Hindlimb muscle (tissue), 1 donor: Measurements from ENCODE around the gene SEZ6L. TPM values are rescaled to one million over a fixed set of nuclear protein-coding genes. Genes with fewer than 3 reads are reported as not detected.

ENCODE experiments used
- DNase-seq: peaks from one replicate; pipeline ENCODE4 v3.0.0-alpha.2; 2013
- polyA plus RNA-seq: library from polyadenylated mRNA; unstranded; fragments of 120-200 nt; gene quantifications from one replicate; pipeline ENCODE4 v1.2.1, GENCODE V29; 2013; ENCODE audit not compliant: insufficient read length

Gene SEZ6L
- 0.31 TPM for polyA plus RNA-seq

- DNase-seq: peak; percentile 42
Observed at GRCh38 chr22:26169315-26170111, at the start of gene SEZ6L. TSS of gene SEZ6L (plus strand) at chr22:26169462. CDS start at chr22:26169670, 208 bp downstream.

- DNase-seq: no peak
Observed at GRCh38 chr22:26122920-26123468, 46.3 kb upstream of the SEZ6L start.

DNA sequence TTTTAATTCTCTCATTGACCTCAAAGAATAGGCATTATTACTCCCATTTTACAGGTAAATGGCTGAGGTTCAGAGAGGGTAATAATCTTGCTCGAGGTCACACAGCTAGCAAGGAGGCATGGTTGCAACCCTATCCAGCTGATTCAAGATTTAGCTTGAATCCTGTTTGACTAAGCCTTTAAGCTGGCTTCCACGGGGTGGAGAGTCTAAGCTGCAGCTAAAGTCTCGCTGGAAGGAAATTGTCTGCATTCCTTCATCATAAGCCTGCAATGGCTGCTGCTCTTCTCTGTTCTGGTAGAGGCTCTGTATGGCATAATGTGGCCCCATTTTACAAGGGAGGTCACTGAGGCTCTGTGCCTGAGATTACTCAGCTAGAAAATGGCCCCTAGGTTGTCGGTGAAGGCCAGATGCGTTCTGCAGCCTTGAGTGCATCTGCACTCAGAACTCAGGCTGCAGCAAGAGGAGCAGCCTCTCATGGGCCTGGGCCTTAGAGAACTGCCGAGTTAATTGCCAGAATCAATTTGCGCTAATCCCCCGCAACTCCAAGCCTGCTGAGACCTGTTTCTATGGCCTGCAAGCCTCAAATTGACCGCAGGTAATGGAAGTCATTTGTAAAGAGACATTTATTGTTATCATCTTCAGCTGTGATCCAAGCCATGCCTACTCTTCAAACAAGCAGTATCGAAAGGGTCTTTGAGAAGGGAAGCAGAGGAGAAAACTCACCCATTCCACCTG lies 44.1 kb upstream of the SEZ6L start:
- no peak for DNase-seq

DNA sequence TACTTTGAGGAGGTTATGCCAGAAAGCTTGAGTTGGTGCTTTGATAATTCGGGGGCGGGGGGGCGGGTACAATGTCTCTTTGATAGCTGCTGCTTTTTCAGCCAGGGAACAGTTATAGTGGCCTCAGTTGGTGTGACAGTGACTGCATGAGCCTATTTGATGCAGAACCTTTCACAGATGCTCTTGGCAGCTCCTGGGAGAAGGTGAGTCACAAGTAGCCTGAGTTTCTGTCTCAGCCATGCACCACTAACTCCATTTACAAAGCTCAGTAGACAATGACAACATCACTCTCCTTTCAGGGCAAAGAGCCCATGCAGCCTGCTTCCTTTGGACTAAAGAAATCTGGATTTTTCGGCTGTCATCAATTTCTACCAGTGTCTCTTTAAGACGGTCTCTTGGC lies 42.1 kb upstream of the SEZ6L start:
- no peak for DNase-seq

DNA sequence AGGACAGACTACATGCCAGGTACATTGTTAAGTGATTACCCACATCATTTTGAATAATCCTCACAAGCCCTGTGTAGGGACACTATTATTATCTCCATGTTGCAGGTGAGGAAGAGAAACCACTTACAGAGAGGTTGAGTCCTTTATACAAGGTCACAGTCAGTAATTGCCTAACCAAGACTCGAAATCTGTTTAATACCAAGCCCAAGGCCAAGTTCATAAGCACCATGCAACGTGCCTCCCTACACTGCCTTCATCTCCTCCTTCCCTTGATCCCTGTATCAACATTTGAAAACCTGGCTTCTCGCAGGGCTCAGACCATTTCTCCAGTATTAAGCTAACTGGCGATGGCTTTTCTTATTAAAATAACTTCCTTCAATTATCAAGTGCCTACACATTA lies 41.7 kb upstream of the SEZ6L start:
- DNase-seq: no peak

DNA sequence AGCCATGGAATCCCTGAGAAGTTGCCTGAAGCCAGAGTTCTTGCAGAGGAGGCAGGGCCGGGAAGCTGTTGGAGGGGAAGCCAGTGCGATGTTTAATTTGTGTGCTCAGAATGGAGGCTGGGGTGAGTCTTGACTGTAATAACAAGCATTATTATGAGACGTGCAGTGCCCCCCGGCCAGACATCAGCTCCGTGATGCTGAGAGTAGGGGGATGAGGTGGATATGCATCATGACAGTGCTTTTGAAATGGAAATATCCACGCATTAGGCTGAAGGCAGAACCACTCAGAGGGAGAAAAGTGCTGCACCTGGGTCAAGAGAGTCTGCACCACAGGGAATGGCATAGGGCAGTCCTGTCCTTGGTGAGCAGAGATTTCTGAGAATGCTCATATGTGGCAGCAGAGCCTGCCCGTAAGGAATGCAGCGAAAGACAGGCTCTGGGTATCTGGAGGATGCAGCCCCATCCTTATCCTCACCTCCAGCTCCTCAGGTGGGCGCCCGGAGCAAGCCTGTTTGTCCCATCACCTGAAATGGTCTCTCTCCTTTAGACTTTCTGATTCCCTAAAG lies 37.6 kb upstream of the SEZ6L start:
- DNase-seq: no peak

GRCh38 chr22:26134654-26135330 lies 34.5 kb upstream of the SEZ6L start:
- no peak for DNase-seq

- DNase-seq: no peak
Observed at GRCh38 chr22:26135806-26136205, 33.5 kb upstream of the SEZ6L start.

GRCh38 chr22:26139310-26139709 lies 30.0 kb upstream of the SEZ6L start:
- no peak for DNase-seq

GRCh38 chr22:26141831-26142230 lies 27.4 kb upstream of the SEZ6L start:
- DNase-seq: no peak

GRCh38 chr22:26143806-26144325 lies 25.4 kb upstream of the SEZ6L start:
- no peak for DNase-seq

- DNase-seq: no peak
Observed at GRCh38 chr22:26159886-26160285, 9.4 kb upstream of the SEZ6L start.

DNA sequence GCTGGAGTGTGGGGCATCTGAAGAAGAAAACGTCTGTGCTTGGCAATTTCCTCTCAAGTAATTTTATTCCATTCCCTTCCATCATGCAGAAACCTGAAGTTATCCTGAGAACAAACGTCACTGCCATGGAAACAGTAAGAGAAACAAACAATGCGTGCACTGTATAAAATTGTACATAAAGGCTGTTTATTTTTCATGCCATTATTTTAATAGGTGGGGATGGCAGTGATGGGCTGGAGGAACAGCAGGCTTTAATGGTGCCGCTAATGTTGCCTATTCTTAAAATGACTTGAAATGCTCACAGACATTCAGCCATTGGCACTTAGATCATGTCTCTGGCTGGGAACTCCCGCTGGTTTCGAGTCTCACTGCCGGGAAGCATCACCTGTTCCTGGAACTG lies 7.5 kb upstream of the SEZ6L start:
- DNase-seq: no peak

GRCh38 chr22:26162926-26163325 lies 6.3 kb upstream of the SEZ6L start:
- no peak for DNase-seq

GRCh38 chr22:26164174-26164573 lies 5.1 kb upstream of the SEZ6L start:
- DNase-seq: no peak

DNA sequence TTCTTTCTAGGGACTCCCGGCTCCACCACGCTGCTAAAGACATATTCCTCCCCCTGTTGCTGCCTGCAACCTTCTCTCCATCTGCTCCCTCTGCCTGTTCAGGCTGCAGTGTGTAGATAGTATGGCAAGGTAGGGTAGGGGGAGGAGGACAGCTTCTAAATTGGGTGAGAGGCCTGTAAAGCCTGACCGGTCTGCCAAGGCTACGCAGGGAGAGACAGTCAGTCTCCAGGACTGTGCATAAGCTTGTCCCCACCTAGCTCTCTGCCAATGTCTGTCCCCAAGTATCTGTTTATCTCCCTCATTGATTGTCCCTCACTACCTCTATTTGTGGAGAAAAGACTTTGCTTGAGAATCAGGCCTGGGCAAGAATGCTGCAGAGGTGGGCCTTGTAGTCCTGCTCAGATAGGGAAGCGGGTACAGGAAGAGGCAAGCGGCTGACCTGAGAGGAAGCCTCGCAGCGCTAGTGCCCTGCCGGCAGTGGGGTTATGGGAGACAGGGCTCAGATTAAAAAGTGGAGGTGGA lies 871 bp upstream of the SEZ6L start:
- no peak for DNase-seq

DNA sequence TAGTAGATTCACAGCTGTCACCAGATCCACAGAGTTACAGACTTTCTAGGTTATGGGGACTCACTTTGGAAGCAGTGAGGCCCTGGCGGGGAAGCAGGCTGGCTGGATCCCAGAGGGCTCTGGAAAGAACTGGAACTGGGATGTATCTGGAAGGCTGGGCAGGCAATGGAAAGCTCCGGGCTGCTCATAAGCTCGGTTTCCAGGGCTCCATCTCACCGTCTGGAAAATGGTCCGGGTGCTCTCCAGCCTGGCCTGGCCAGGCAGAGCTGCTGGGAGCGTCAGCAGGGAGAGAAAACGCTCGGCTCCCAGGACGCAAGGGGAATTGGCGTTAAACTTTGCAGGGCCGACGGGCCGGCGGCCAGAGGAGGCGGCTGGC lies 335 bp upstream of the SEZ6L start:
- peak; percentile 38 for DNase-seq

GRCh38 chr22:26170112-26170492 lies 840 bp downstream of the SEZ6L start:
- no peak for DNase-seq

GRCh38 chr22:26170795-26171580 lies 1.7 kb downstream of the SEZ6L start:
- DNase-seq: peak; percentile 23

DNA sequence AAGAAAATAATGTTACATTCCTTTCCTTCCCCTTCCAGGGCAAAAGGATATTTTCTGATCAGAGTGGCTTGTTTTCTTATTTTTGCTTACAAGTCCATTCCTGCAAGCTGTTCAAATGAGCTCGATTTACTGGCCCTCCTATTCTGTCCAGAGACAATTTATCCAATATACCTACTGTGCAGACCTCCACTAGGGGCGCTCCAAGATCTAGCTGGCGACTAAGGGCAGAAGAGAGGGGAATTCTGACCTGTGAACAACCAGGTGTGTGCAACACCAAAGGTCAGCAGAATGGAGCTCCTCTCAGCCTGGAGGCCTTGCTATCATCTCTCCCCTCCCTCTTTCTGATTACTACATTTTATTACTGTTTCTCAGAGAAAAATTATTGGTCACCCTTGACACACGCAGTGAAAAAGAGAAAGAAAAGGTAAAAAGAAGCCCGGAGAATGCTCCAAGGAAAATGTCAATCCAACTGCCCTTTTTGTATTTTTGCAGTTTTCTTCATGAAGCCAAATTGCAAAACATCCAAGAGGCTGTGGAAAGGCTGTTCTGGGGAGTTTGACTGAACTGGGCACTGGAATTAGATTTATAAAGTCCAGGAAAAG lies 3.2 kb downstream of the SEZ6L start:
- no peak for DNase-seq

GRCh38 chr22:26174280-26174679 lies 5.0 kb downstream of the SEZ6L start:
- no peak for DNase-seq
